IPS-NIHi7 (cell line): ENCODE results near the gene WNT16.

Experiments
- DNase-seq: peaks from one replicate; pipeline ENCODE4 v3.0.0; 2012; ENCODE audit warnings: mixed read lengths; ENCODE audit errors: extremely low spot score

The WNT16 gene

GRCh38 chr7:121344093-121344492, 15.3 kb downstream of the WNT16 start:
- no peak for DNase-seq

- DNase-seq = no peak
These were observed 15.7 kb downstream of the WNT16 start for GRCh38 chr7:121344497-121344896.

GRCh38 chr7:121351682-121352081, 22.9 kb downstream of the WNT16 start:
- DNase-seq = no peak

GRCh38 chr7:121352323-121352722, 23.5 kb downstream of the WNT16 start:
- no peak for DNase-seq

GRCh38 chr7:121355574-121355973, 26.8 kb downstream of the WNT16 start:
- DNase-seq = no peak

- DNase-seq = no peak
These were observed 31.8 kb downstream of the WNT16 start for GRCh38 chr7:121360564-121360963.

- DNase-seq = peak; percentile 13
These were observed 38.1 kb downstream of the WNT16 start for GRCh38 chr7:121366852-121367431.

- no peak for DNase-seq
These were observed 40.7 kb downstream of the WNT16 start for GRCh38 chr7:121369462-121369861.

GRCh38 chr7:121371367-121371766, 42.6 kb downstream of the WNT16 start:
- DNase-seq = no peak

GRCh38 chr7:121371883-121372282, 43.1 kb downstream of the WNT16 start:
- no peak for DNase-seq

- no peak for DNase-seq
These were observed 43.7 kb downstream of the WNT16 start for GRCh38 chr7:121372376-121373010.

GRCh38 chr7:121373177-121373576, 44.4 kb downstream of the WNT16 start:
- no peak for DNase-seq

- DNase-seq = no peak
These were observed 48.2 kb downstream of the WNT16 start for GRCh38 chr7:121376979-121377378.

GRCh38 chr7:121379930-121380329, 51.1 kb downstream of the WNT16 start:
- no peak for DNase-seq

- DNase-seq = no peak
These were observed 53.7 kb downstream of the WNT16 start for GRCh38 chr7:121382473-121382872.

- no peak for DNase-seq
These were observed 54.6 kb downstream of the WNT16 start for GRCh38 chr7:121383235-121383910.

GRCh38 chr7:121384265-121384664, 55.5 kb downstream of the WNT16 start:
- no peak for DNase-seq

GRCh38 chr7:121385056-121385799, 56.4 kb downstream of the WNT16 start:
- DNase-seq = no peak

- no peak for DNase-seq
These were observed 57.0 kb downstream of the WNT16 start for GRCh38 chr7:121385800-121386179.

GRCh38 chr7:121388950-121389349, 60.1 kb downstream of the WNT16 start:
- DNase-seq = no peak

GRCh38 chr7:121390109-121390508, 61.3 kb downstream of the WNT16 start:
- no peak for DNase-seq

- DNase-seq = no peak
These were observed 61.8 kb downstream of the WNT16 start for GRCh38 chr7:121390617-121391016.
